Esophagus mucosa (tissue), 1 donor: ENCODE results near the gene SP9. TPM values are rescaled to one million over a fixed set of nuclear protein-coding genes. Genes with fewer than 3 reads are reported as not detected.
"Not testable (repeated sequence)": the region's sequence is repeated elsewhere in the genome, so short reads cannot be mapped to it uniquely, and the experiment has no call there.

Experiments
- ATAC-seq: fragments of 200-7000 bp; cut with Tn5 transposase; one replicate; pipeline ENCODE4 v1.9.1; 2020
- total RNA-seq: library from RNA; stranded (reverse); gene quantifications from one replicate; pipeline ENCODE4 v1.2.4, GENCODE V29; 2023
- donor health status: DM: yes; HTN: yes; CAD: no.

Gene SP9
- total RNA-seq, 1 donor from 2014 or later = not detected

- peak; percentile 50 for ATAC-seq
Observed at GRCh38 chr2:174344716-174345461, 10.1 kb downstream of the SP9 start.

GRCh38 chr2:174350018-174350417, 15.3 kb downstream of the SP9 start:
- no peak for ATAC-seq

- ATAC-seq = no peak
Observed at GRCh38 chr2:174350593-174351181, 15.9 kb downstream of the SP9 start.

GRCh38 chr2:174353004-174353403, 18.2 kb downstream of the SP9 start:
- no peak for ATAC-seq

- ATAC-seq = no peak
Observed at GRCh38 chr2:174356347-174356746, 21.6 kb downstream of the SP9 start.

- ATAC-seq = not testable (repeated sequence)
Observed at GRCh38 chr2:174359663-174360062, 24.9 kb downstream of the SP9 start.

- no peak for ATAC-seq
Observed at GRCh38 chr2:174362949-174363348, 28.2 kb downstream of the SP9 start.

- ATAC-seq = not testable (repeated sequence)
Observed at GRCh38 chr2:174363492-174364225, 28.9 kb downstream of the SP9 start.

GRCh38 chr2:174364628-174365027, 29.9 kb downstream of the SP9 start:
- no peak for ATAC-seq

- ATAC-seq = no peak
Observed at GRCh38 chr2:174365571-174365970, 30.8 kb downstream of the SP9 start.

- no peak for ATAC-seq
Observed at GRCh38 chr2:174368691-174369090, 33.9 kb downstream of the SP9 start.

- peak; percentile 67 for ATAC-seq
Observed at GRCh38 chr2:174376967-174377366, 42.2 kb downstream of the SP9 start.

- ATAC-seq = no peak
Observed at GRCh38 chr2:174383796-174384195, 49.0 kb downstream of the SP9 start.

GRCh38 chr2:174385201-174385600, 50.4 kb downstream of the SP9 start:
- ATAC-seq = no peak

Other genes starting within 250 kb of the SP9 start
- 74.7 TPM for gene OLA1, start 86.4 kb upstream of the SP9 start, total RNA-seq
- gene SCRN3, start 60.8 kb downstream of the SP9 start, total RNA-seq = 25.3 TPM
- gene GPR155, start 152.1 kb downstream of the SP9 start, total RNA-seq = 3.7 TPM